Activated CD4-positive, alpha-beta memory T cell treated with anti-CD3 and anti-CD28 coated beads for 36 hours (primary cell): ENCODE measurements around the gene IRF6. TPM values are rescaled to one million over a fixed set of nuclear protein-coding genes. Genes with fewer than 3 reads are reported as not detected.

Experiments
- CTCF ChIA-PET: fragments of 350-600 bp; sonication (Branson Sonifier 250); formaldehyde crosslinking; loops from one replicate; lab custom pipeline; 2021; ENCODE audit warnings: antibody characterized with exemption, inconsistent platforms; lab: Charles Lee
- POLR2A ChIA-PET: fragments of 350-600 bp; sonication (Branson Sonifier 250); formaldehyde crosslinking; loops from one replicate; lab custom pipeline; 2021; ENCODE audit warnings: antibody characterized with exemption; lab: Charles Lee
- DNase-seq: peaks from one replicate; pipeline ENCODE4 v3.0.0-alpha.2; 2020
- H3K27ac Mint-ChIP-seq: one replicate; pipeline ENCODE4 v1.8.0; 2021; ENCODE audit warnings: mixed read lengths
- H3K27me3 Mint-ChIP-seq: one replicate; pipeline ENCODE4 v1.8.0; 2021; ENCODE audit warnings: mixed read lengths
- H3K36me3 Mint-ChIP-seq: one replicate; pipeline ENCODE4 v1.8.0; 2021; ENCODE audit warnings: mixed read lengths
- H3K4me1 Mint-ChIP-seq: one replicate; pipeline ENCODE4 v1.8.0; 2021; ENCODE audit warnings: low read depth, mixed read lengths
- H3K4me3 Mint-ChIP-seq: one replicate; pipeline ENCODE4 v1.8.0; 2021; ENCODE audit warnings: mild to moderate bottlenecking, mixed read lengths
- H3K9me3 Mint-ChIP-seq: one replicate; pipeline ENCODE4 v1.8.0; 2021; ENCODE audit warnings: mixed read lengths
- intact Hi-C: fragments of 100-400 bp; cut with micrococcal nuclease; formaldehyde crosslinking; loops from one replicate; pipeline ENCODE4 v1.15.1; 2023
- total RNA-seq, 2 experiments: library from RNA; stranded (reverse); gene quantifications; one replicate each; pipeline ENCODE4 v1.2.3, GENCODE V29; 2021

IRF6 gene
- total RNA-seq, 2 experiments from 2014 or later = 0.07 to 0.31 TPM

DNA sequence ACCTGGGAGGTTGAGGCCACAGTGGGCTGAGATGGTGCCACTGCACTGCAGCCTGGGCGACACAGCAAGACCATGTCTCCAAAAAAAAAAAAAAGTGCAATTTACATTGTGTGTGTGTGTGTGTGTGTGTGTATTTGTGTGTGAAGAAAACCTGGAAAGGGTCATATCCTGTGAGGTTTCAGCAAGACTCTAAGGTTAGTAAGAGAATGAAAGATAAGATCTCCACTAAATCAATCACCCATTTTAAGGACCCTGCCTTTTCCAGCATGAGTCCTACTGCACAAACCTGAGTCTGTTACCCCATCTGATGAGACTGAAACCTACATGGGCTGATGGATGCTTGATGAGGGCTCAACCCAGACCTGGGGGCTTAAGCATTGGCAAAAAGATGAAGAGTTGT lies 16.7 kb downstream of the IRF6 start:
- Mint-ChIP-seq H3K9me3 (no peaks in the 10 kb centered on the region), H3K4me1 (peaks cover 14% of the 10 kb centered on the region), H3K27me3 (peaks cover 9% of the 10 kb centered on the region), H3K27ac (no peak overlapping the region), H3K36me3 (peaks cover 3% of the 10 kb centered on the region), H3K4me3 (no peak overlapping the region)
- POLR2A ChIA-PET = no interaction called here
- CTCF ChIA-PET = interaction anchor here (5.1 kb wide), 1 partner anchor 33 kb away, joined by 51 read pairs; no protein-coding TSS in a partner anchor
- intact Hi-C loops = no loop called here
- no peak for DNase-seq

DNA sequence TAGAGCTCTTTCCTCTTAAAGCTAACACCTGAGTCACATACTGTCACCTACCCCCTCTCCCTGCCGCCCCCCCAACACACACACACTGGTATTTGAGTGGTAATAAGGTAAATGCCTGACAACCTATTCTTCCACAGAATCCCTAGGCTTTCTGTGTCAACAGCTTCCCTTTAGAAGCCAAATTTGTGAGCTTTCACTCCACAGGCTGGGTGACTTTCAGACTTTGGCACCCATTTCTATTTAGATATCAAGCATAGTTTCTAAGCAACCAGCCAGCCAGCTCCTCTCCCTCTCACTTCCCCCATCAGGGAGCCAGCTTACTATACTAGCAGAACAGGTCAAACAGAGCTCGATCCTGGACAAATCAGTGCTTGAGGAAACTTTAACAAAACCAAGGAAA lies 18.4 kb downstream of the IRF6 start:
- Mint-ChIP-seq H3K4me1 (peaks cover 28% of the 10 kb centered on the region), H3K36me3 (peaks cover 8% of the 10 kb centered on the region), H3K9me3 (no peaks in the 10 kb centered on the region), H3K27ac (no peak overlapping the region), H3K4me3 (no peak overlapping the region), H3K27me3 (peaks cover 3% of the 10 kb centered on the region)
- CTCF ChIA-PET = interaction anchor here (0.7 to 5.1 kb wide), 6 partner anchors 35 to 538 kb away, joined by 3 to 51 read pairs (median 4); partner anchors contain the start of gene UTP25
- no peak for DNase-seq
- intact Hi-C loops = no loop called here
- POLR2A ChIA-PET = interaction anchor here (0.7 kb wide), 1 partner anchor 113 kb away, joined by 3 read pairs; no protein-coding TSS in a partner anchor

DNA sequence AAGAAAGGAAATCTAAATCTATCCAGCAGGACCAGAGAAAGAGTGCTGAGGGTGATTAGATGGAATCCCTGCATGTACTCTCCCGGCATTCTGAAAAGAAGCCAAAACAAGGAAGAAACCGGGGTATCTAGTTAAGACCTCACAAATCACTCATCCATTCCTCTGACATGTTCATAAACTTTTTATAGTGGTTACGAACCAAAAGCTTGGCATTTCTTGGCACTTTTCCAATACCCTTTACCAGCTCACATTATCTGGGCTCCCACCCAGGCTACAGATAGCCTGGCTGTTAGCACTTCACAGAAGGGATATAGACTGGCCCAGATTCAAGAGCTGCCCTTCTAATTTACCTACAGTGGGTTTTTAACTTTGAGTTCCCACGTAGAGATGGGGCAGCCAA lies 19.8 kb downstream of the IRF6 start:
- peaks cover 34% of the 10 kb centered on the region for H3K4me1 Mint-ChIP-seq
- intact Hi-C loops = no loop called here
- DNase-seq = no peak
- peaks cover 16% of the 10 kb centered on the region for H3K36me3 Mint-ChIP-seq
- CTCF ChIA-PET = interaction anchor here (2.3 to 5.1 kb wide), 2 partner anchors 36 to 41 kb away, joined by 10 to 51 read pairs; partner anchors contain the start of gene UTP25
- no peak overlapping the region for H3K27ac Mint-ChIP-seq
- POLR2A ChIA-PET = interaction anchor here (5.3 kb wide), 1 partner anchor 13 kb away, joined by 35 read pairs; no protein-coding TSS in a partner anchor
- H3K4me3 Mint-ChIP-seq = no peak overlapping the region
- no peaks in the 10 kb centered on the region for H3K9me3 Mint-ChIP-seq
- peaks cover 3% of the 10 kb centered on the region for H3K27me3 Mint-ChIP-seq

DNA sequence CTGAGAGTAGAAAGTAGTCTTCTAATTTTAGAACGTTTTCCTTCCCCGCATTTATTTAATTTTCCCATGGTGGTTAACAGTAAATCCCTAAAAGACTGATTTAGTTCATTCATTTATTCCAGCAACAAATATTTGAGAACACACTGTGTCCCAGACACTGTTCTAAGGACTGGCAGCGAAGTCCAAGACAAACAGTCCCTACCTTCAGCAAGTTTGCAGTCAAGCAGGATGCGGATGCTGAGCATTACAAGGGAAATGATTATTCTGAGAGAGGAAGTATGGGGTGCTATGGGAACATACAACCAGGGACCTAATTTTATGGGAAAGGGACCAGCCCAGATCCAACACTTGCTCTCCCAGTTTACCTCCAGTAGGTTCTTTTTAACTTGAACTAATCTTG lies 20.4 kb downstream of the IRF6 start:
- POLR2A ChIA-PET = interaction anchor here (5.3 kb wide), 1 partner anchor 12 kb away, joined by 35 read pairs; no protein-coding TSS in a partner anchor
- Mint-ChIP-seq H3K4me1 (peaks cover 34% of the 10 kb centered on the region), H3K27ac (peak overlapping the region; percentile 93), H3K36me3 (peaks cover 16% of the 10 kb centered on the region), H3K9me3 (no peaks in the 10 kb centered on the region), H3K4me3 (no peak overlapping the region), H3K27me3 (peaks cover 3% of the 10 kb centered on the region)
- intact Hi-C loops = no loop called here
- no peak for DNase-seq
- CTCF ChIA-PET = interaction anchor here (5.1 kb wide), 1 partner anchor 37 kb away, joined by 51 read pairs; no protein-coding TSS in a partner anchor

DNA sequence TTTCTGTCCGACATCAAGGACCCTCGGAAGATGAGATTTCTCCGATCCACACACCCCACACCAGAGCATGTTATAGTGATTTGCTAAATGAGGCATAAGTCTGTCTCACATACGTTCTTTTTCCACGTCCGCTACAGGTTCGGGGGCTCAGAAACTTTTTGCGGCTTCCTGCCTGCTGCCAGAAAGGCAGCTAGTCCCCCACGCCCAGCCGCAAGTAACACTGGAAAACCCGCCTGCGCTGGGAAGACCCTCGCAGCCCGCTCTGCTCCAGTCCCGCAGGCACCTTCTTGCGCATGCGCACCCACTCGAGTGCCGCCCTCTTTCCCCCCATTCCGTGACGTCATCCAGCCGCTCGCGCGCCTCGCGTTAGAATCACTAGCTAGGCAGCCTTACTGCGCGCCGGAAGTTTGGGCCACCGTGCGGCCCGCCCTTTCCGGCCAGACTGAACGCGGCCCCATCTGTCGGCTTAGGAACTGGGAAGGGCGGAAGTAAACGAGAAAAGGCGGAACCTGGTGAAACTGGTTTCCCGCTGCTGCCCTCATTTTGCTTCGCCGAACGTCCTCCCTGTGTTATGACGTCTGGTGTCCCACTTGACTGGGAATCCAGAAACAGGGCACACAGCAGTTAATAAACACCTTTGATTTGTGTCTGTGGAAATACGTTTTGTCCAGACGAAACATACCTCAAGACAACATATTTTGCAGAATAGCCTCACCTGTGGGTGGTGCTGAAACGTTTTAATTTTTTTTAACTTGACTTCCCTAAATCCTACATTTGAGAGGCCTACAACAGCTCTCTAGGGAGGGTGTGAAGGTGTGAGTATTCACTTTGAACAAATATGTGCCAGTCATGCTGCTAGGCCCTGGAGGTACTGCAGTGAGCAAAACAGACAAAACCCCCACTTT lies 21.4 kb downstream of the IRF6 start, which contains the start of gene C1orf74:
Gene C1orf74 (minus strand): TSS at position 295 of the 905 bp plus-strand sequence. CDS start 925 bp downstream, outside the sequence.
- POLR2A ChIA-PET = interaction anchor here (0.7 to 5.3 kb wide), 6 partner anchors 11 to 112 kb away, joined by 3 to 35 read pairs (median 4); partner anchors contain the start of gene TRAF3IP3
- intact Hi-C loops = loop anchor here (1.0 to 5.0 kb wide), 7 partner anchors 16 to 1793 kb away; partner anchors contain the start of genes IRF6, SLC30A1, TRAF3IP3 and UTP25
- Mint-ChIP-seq H3K4me1 (peaks cover 39% of the 10 kb centered on the region), H3K36me3 (peaks cover 24% of the 10 kb centered on the region), H3K27ac (peak within 1 kb of the TSS; percentile 93), H3K4me3 (peak within 1 kb of the TSS; percentile 93), H3K27me3 (peaks cover 3% of the 10 kb centered on the region), H3K9me3 (no peaks in the 10 kb centered on the region)
- peak; percentile 100 for DNase-seq
- CTCF ChIA-PET = interaction anchor here (1.1 to 5.1 kb wide), 6 partner anchors 10 to 43 kb away, joined by 3 to 51 read pairs (median 8); partner anchors contain the start of genes TRAF3IP3 and UTP25

DNA sequence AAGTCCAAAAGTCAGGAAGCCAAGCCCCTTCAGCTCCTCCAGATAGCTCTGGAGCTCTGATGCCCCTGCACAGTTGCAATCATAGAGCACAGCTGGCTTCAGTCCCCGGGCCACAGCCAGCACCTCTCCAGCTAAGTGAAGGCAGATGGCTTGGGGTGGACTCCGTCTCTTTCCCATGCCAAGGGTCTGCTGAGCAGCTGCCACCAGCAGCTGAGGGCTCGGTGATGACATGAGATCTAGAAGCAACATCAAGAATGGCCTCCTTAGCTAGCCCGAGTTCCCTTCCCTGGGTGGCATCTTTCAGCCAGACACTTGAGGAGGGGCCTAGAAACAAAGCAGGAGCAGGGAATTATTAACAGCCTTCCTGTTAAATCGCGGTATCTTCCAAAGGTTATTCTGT lies 22.6 kb downstream of the IRF6 start:
- CTCF ChIA-PET = interaction anchor here (1.1 to 2.4 kb wide), 4 partner anchors 9 to 35 kb away, joined by 3 to 12 read pairs (median 6); no protein-coding TSS in a partner anchor
- no peaks in the 10 kb centered on the region for H3K9me3 Mint-ChIP-seq
- POLR2A ChIA-PET = interaction anchor here (1.1 to 5.3 kb wide), 5 partner anchors 10 to 44 kb away, joined by 3 to 35 read pairs (median 10); partner anchors contain the start of genes TRAF3IP3 and UTP25
- peaks cover 3% of the 10 kb centered on the region for H3K27me3 Mint-ChIP-seq
- no peak for DNase-seq
- H3K4me3 Mint-ChIP-seq = peak overlapping the region; percentile 93
- peaks cover 35% of the 10 kb centered on the region for H3K36me3 Mint-ChIP-seq
- peak overlapping the region; percentile 93 for H3K27ac Mint-ChIP-seq
- intact Hi-C loops = loop anchor here (5.0 kb wide), 1 partner anchor 1794 kb away; the partner anchor contains the start of gene SLC30A1
- H3K4me1 Mint-ChIP-seq = peaks cover 44% of the 10 kb centered on the region

DNA sequence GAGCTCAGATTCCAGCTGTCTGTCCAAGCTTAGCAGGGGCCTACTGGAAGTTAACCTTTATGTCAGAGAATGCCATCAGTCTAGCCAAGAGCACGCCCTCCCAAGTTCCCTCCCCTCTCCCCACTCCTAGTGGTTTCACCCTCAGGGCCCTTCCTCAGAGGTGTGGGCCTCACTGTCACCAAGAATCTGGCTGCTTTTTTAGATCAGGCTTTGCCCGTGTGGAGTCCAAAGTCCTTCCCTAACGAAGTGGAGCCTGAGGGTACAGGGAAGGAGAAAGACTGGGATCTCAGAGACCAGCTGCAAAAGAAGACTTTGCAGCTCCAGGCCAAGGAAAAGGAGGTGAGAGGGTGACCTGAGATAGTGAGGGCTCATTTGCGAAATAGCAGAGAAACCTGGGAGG lies 25.7 kb downstream of the IRF6 start:
- Mint-ChIP-seq H3K27me3 (no peaks in the 10 kb centered on the region), H3K27ac (peak overlapping the region; percentile 24), H3K4me3 (no peak overlapping the region), H3K9me3 (no peaks in the 10 kb centered on the region), H3K4me1 (peaks cover 59% of the 10 kb centered on the region), H3K36me3 (peaks cover 61% of the 10 kb centered on the region)
- intact Hi-C loops = loop anchor here (5.0 kb wide), 1 partner anchor 1797 kb away; the partner anchor contains the start of gene SLC30A1
- DNase-seq = no peak
- CTCF ChIA-PET = interaction anchor here (1.1 kb wide), 1 partner anchor 14 kb away, joined by 3 read pairs; no protein-coding TSS in a partner anchor
- POLR2A ChIA-PET = interaction anchor here (1.0 to 1.3 kb wide), 2 partner anchors 11 to 12 kb away, joined by 4 to 5 read pairs; no protein-coding TSS in a partner anchor

DNA sequence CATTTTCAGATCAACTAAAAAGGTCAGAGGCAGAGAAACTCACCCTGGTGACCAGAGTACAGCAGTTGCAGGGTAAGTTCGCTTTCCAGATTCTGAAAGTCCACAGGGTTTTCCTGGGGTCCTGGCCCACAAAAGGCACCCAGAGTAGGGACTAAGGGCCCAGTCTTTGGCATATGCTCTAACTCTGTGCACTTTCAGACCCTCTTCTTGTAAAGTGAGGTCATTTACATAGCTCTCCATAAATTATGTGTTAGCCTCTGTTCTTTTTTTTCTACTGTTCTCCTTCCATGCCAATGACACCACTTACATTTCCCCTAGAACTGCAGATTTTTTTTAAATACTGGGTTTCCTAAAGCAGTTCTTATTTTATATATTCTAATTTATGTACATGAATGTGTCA lies 27.8 kb downstream of the IRF6 start:
- Mint-ChIP-seq H3K9me3 (no peaks in the 10 kb centered on the region), H3K4me3 (no peak overlapping the region), H3K36me3 (peaks cover 73% of the 10 kb centered on the region), H3K27me3 (no peaks in the 10 kb centered on the region), H3K4me1 (peaks cover 53% of the 10 kb centered on the region), H3K27ac (peak overlapping the region; percentile 65)
- DNase-seq = no peak
- intact Hi-C loops = no loop called here
- POLR2A ChIA-PET = no interaction called here
- CTCF ChIA-PET = interaction anchor here (3.4 kb wide), 1 partner anchor 45 kb away, joined by 12 read pairs; no protein-coding TSS in a partner anchor

DNA sequence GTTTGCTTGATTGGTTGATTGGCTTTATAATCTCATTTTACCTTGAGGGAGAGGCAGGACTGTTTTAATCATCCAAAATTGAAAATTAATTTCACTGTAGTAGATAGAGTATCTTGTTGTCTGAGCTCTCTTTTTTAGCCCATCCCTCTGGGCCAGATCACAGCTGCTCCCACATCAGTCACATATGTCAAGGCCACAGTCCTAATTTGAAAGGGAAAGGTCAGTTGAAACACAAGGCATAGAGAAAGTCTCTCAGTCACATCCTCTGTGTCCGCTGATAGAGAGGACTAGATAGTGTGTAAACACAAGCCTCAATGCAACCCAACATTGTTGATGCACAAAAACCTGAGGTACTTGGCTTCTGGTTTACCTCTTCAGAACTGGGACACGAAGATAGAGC lies 28.4 kb downstream of the IRF6 start:
- Mint-ChIP-seq H3K27ac (peak overlapping the region; percentile 65), H3K27me3 (no peaks in the 10 kb centered on the region), H3K4me1 (peaks cover 49% of the 10 kb centered on the region), H3K4me3 (no peak overlapping the region), H3K9me3 (no peaks in the 10 kb centered on the region), H3K36me3 (peaks cover 75% of the 10 kb centered on the region)
- ChIA-PET CTCF (interaction anchor here (3.4 kb wide), 1 partner anchor 46 kb away, joined by 12 read pairs; no protein-coding TSS in a partner anchor), POLR2A (no interaction called here)
- intact Hi-C loops = no loop called here
- no peak for DNase-seq

DNA sequence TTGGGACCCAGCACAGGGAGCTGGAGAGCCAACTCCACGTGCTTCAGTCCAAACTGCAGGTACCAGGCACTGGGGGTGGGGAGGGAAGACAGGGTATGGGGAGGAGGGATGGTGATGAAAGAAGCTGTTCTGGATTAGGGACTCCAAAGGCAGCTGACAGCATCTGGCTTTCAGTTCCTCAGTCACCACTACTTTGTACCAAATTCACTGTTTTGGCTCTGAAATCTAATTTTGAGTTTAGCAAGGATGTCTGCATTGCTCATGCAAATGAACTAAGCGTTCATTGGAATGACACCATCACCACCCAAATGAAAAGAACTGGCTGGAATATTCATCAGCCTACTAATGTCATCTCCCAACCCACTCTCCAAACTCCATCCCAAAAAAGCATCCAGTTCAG lies 30.3 kb downstream of the IRF6 start:
- ChIA-PET POLR2A (interaction anchor here (0.9 to 4.6 kb wide), 3 partner anchors 10 to 31 kb away, joined by 3 to 33 read pairs (median 7); partner anchors contain the start of gene TRAF3IP3), CTCF (interaction anchor here (0.6 to 3.4 kb wide), 2 partner anchors 38 to 48 kb away, joined by 3 to 12 read pairs; no protein-coding TSS in a partner anchor)
- peaks cover 42% of the 10 kb centered on the region for H3K4me1 Mint-ChIP-seq
- DNase-seq = no peak
- peaks cover 67% of the 10 kb centered on the region for H3K36me3 Mint-ChIP-seq
- peak overlapping the region; percentile 53 for H3K27ac Mint-ChIP-seq
- H3K27me3 Mint-ChIP-seq = no peaks in the 10 kb centered on the region
- H3K4me3 Mint-ChIP-seq = no peak overlapping the region
- no peaks in the 10 kb centered on the region for H3K9me3 Mint-ChIP-seq
- intact Hi-C loops = no loop called here

DNA sequence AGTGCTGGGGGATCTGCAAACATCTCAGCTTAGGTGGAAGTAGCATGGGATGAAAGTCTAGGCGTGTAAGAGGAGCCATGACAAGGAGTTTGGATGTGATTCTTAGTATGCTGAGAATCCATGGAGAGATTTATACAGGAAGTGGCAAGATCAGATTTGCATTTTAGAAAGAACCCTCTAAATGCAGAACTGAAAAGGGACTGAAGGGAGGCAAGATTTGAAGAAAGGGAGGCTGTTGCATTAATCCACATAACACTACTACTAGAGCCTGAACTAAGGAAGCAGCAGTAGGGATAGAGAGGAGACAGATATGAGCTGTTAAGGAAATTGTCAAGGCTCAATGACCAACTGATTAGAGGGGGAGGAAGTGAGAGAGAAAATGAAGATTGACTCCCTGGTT lies 31.4 kb downstream of the IRF6 start:
- H3K9me3 Mint-ChIP-seq = no peaks in the 10 kb centered on the region
- ChIA-PET POLR2A (interaction anchor here (2.1 to 4.6 kb wide), 3 partner anchors 9 to 30 kb away, joined by 7 to 35 read pairs (median 33); partner anchors contain the start of genes C1orf74 and TRAF3IP3), CTCF (interaction anchor here (0.9 to 1.2 kb wide), 2 partner anchors 9 to 48 kb away, joined by 3 read pairs; no protein-coding TSS in a partner anchor)
- DNase-seq = no peak
- intact Hi-C loops = no loop called here
- peak overlapping the region; percentile 81 for H3K27ac Mint-ChIP-seq
- peaks cover 35% of the 10 kb centered on the region for H3K4me1 Mint-ChIP-seq
- peaks cover 62% of the 10 kb centered on the region for H3K36me3 Mint-ChIP-seq
- H3K27me3 Mint-ChIP-seq = no peaks in the 10 kb centered on the region
- H3K4me3 Mint-ChIP-seq = no peak overlapping the region
